ENCODE data around the gene ZNF500. TPM values are rescaled to one million over a fixed set of nuclear protein-coding genes. Genes with fewer than 3 reads are reported as not detected.

The ZNF500 gene
- total and polyA plus RNA-seq, 10 of the 15 experiments (the other 5 are each of a cell fraction or from before 2014, with no cell fraction given): 0.99 to 13.1 (median 5.5) TPM

- H4K20me1 ChIP-seq (ENCODE audit: control insufficient read depth, insufficient read depth): no peaks in the 10 kb centered on the region
- H3K4me3 ChIP-seq: no peak overlapping the region
- no peaks in the 10 kb centered on the region for H3K79me2 ChIP-seq (ENCODE audit: control insufficient read depth, insufficient read depth, low read length)
- intact Hi-C loops (cut with micrococcal nuclease; ENCODE audit: unreplicated experiment) (no loop called here), in situ Hi-C loops (cut with MboI) (no loop called here)
- H3K36me3 ChIP-seq (ENCODE audit: control insufficient read depth in 2 of 2, insufficient read depth in 2 of 2, low read length in 1 of 2): peaks cover 16 to 31% of the 10 kb centered on the region in 2 experiments
- SMC1A ChIA-PET (ENCODE audit: uncharacterized antibody, unreplicated experiment): no interaction called here
- RAD21 ChIA-PET (ENCODE audit: unreplicated experiment): no interaction called here
- POLR2A ChIA-PET: interaction anchor here (0.7 kb wide), 2 partner anchors 9 to 215 kb away, joined by 3 to 5 read pairs; partner anchors contain the start of gene ROGDI
- DNase-seq (ENCODE audit: low read depth, low spot score) (no peak), FAIRE-seq (no peak), ATAC-seq (no peak)
- H3K27ac ChIP-seq (ENCODE audit: control insufficient read depth, insufficient read depth): no peak overlapping the region
- no peaks in the 10 kb centered on the region for H3K4me1 ChIP-seq (ENCODE audit: control insufficient read depth, insufficient read depth, low read length)
- H3K9ac ChIP-seq (ENCODE audit: control insufficient read depth, insufficient read depth, low read length): no peak overlapping the region
- BruUV-seq (replicated peaks): no TSS peak
- H3K4me2 ChIP-seq (ENCODE audit: control insufficient read depth, insufficient read depth): no peak overlapping the region
- no peaks in the 10 kb centered on the region for H3K27me3 ChIP-seq (replicated peaks in 1 of 2; ENCODE audit: control insufficient read depth in 2 of 2, insufficient read depth in 2 of 2, low read length in 1 of 2)
- no peak overlapping the region for H2AFZ ChIP-seq (ENCODE audit: control insufficient read depth, low read depth, low read length)
- TF ChIP-seq MEF2B (IDR thresholded peaks at IDR 0.05; ENCODE audit: partially characterized antibody, poor library complexity, severe bottlenecking): no peak
- WGBS (ENCODE audit: insufficient coverage, insufficient replicate concordance, low lambda C conversion rate, missing lambda C conversion rate): 95% methylated on average over 3 of the region's 3 CpGs
- no peaks in the 10 kb centered on the region for H3K9me3 ChIP-seq (replicated peaks; ENCODE audit: control insufficient read depth, insufficient read depth, low read length)
- CTCF ChIA-PET: no interaction called here
These were observed 44.3 kb upstream of the ZNF500 start for GRCh38 chr16:4811242-4811641.

GRCh38 chr16:4806280-4806679 lies 39.3 kb upstream of the ZNF500 start:
- BruUV-seq (replicated peaks): no TSS peak
- RAD21 ChIA-PET (ENCODE audit: unreplicated experiment): no interaction called here
- Histone ChIP-seq H3K79me2 (ENCODE audit: control insufficient read depth, insufficient read depth, low read length) (no peaks in the 10 kb centered on the region), H3K36me3 (ENCODE audit: control insufficient read depth in 2 of 2, insufficient read depth in 2 of 2, low read length in 1 of 2) (peaks cover 5 to 11% of the 10 kb centered on the region in 2 experiments), H3K27ac (ENCODE audit: control insufficient read depth, insufficient read depth) (no peak overlapping the region), H3K4me3 (no peak overlapping the region), H3K4me2 (ENCODE audit: control insufficient read depth, insufficient read depth) (no peak overlapping the region), H3K4me1 (ENCODE audit: control insufficient read depth, insufficient read depth, low read length) (peaks cover 6% of the 10 kb centered on the region; the same call in 1 of the 2 replicates), H3K9ac (ENCODE audit: control insufficient read depth, insufficient read depth, low read length) (no peak overlapping the region), H3K9me3 (replicated peaks; ENCODE audit: control insufficient read depth, insufficient read depth, low read length) (no peaks in the 10 kb centered on the region), H3K27me3 (replicated peaks in 1 of 2; ENCODE audit: control insufficient read depth in 2 of 2, insufficient read depth in 2 of 2, low read length in 1 of 2) (no peaks in the 10 kb centered on the region), H2AFZ (ENCODE audit: control insufficient read depth, low read depth, low read length) (no peak overlapping the region), H4K20me1 (ENCODE audit: control insufficient read depth, insufficient read depth) (no peaks in the 10 kb centered on the region)
- 94% methylated on average over 6 of the region's 6 CpGs for WGBS (ENCODE audit: insufficient coverage, insufficient replicate concordance, low lambda C conversion rate, missing lambda C conversion rate)
- DNase-seq (ENCODE audit: low read depth, low spot score): no peak
- no peak for FAIRE-seq
- CTCF ChIA-PET: interaction anchor here (0.6 to 0.7 kb wide), 2 partner anchors 29 to 517 kb away, joined by 3 read pairs; no protein-coding TSS in a partner anchor
- intact Hi-C loops (cut with micrococcal nuclease; ENCODE audit: unreplicated experiment): loop anchor here (10.0 kb wide), 2 partner anchors 149 to 191 kb away; partner anchors contain the start of genes SEC14L5 and UBALD1
- ATAC-seq: no peak
- POLR2A ChIA-PET: interaction anchor here (0.6 kb wide), 1 partner anchor 33 kb away, joined by 5 read pairs; no protein-coding TSS in a partner anchor
- in situ Hi-C loops (cut with MboI): no loop called here
- SMC1A ChIA-PET (ENCODE audit: uncharacterized antibody, unreplicated experiment): no interaction called here
- TF ChIP-seq NR2C2 (IDR thresholded peaks at IDR 0.05; ENCODE audit: borderline replicate concordance, control insufficient read depth, insufficient read length, low read depth) (no peak), PAX8 (IDR thresholded peaks at IDR 0.05) (no peak), NKRF (conservative IDR thresholded peaks at IDR 0.05) (no peak), CTCF (IDR thresholded peaks at IDR 0.05 in 2 of 3, conservative IDR thresholded peaks at IDR 0.05 in 1 of 3; ENCODE audit: control insufficient read depth in 2 of 3, extremely low read depth in 1 of 3, insufficient read depth in 1 of 3, low read depth in 3 of 3, low read length in 3 of 3) (no peak), MYC (IDR thresholded peaks at IDR 0.05; ENCODE audit: insufficient read depth, insufficient read length, insufficient replicate concordance, low read length, severe bottlenecking) (no peak), SREBF2 (IDR thresholded peaks at IDR 0.05; ENCODE audit: low read length) (no peak), BACH1 (IDR thresholded peaks at IDR 0.05; ENCODE audit: borderline replicate concordance) (no peak), IRF3 (IDR thresholded peaks at IDR 0.05) (no peak)
